Measurements from ENCODE around the gene PTPN4. TPM values are rescaled to one million over a fixed set of nuclear protein-coding genes. Genes with fewer than 3 reads are reported as not detected.
"Not testable (repeated sequence)": the region's sequence is repeated elsewhere in the genome, so short reads cannot be mapped to it uniquely, and the experiment has no call there.

PTPN4 gene
- polyA plus RNA-seq, 3 donors = 3.6 to 7.5 (median 7.2) TPM

DNA sequence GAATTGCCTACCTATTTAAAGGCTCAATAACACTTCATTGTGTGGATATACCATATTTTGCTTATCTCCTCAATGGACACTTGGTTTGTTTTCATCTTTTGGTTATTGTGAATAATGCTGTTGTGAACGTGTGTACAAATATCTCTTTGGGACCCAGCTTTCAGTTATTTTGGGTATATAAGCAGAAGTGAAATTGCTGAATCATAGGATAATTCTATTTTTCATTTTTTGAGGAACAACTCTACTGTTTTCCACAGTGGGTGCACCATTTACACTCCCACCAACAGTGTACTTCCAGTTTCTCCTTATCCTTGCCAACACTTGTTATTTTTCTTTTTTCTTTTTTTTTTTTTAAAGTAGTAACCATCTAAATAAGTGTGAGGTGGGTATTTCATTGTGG lies 29.0 kb downstream of the PTPN4 start:
- no peak overlapping the region for H3K27ac ChIP-seq (ENCODE audit: low read depth, low read length)
- WGBS, 3 donors = 81 to 95% (median 82%) methylated on average over 1 of the region's 1 CpG

DNA sequence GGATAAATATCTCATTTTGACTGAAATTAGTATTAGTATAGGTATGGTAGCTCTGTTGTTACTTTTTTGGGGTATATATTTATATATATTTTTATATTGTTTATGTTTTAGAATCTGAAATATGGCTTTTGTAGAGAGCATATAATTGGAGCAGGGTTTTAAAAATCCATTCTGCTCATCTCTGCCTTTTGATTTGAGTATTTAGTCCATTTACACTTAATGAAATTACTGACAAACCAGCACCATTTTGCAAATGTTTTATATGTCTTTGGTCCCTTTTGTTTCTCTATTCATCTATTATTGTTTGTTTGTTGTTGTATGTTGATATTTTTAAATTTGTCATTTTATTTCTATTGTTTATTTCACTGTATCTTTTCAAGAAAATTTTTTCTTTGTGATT lies 30.7 kb downstream of the PTPN4 start:
- no peak overlapping the region for H3K27ac ChIP-seq (ENCODE audit: low read depth, low read length)

GRCh38 chr2:119792907-119793312 lies 33.2 kb downstream of the PTPN4 start:
- WGBS, 3 donors = 82 to 95% (median 88%) methylated on average over 8 of the region's 8 CpGs
- no peak overlapping the region for H3K27ac ChIP-seq (ENCODE audit: low read depth, low read length)

DNA sequence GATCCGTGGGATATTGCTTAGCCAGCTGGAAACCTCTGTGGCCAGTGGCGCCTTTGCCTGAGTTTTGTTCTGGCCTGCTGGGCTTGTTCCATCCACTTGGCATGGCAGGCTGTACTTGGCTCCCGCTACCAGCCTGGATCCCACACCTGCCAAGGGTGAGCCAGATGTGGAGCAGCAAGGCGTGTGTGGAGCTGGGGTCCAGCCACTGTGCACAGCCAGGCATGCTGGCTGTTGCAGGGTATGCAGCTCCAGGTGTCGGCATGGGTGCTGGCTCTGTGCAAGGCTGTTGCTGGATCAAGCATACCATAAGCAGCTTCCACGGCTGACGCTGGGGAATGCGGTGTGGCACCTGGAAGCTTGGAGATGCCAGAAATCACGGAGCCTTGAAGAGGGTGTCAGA lies 34.5 kb downstream of the PTPN4 start:
- H3K27ac ChIP-seq (ENCODE audit: low read depth, low read length) = no peak overlapping the region
- 92 to 99% (median 93%) methylated on average over 9 of the region's 9 CpGs for WGBS, 3 donors

DNA sequence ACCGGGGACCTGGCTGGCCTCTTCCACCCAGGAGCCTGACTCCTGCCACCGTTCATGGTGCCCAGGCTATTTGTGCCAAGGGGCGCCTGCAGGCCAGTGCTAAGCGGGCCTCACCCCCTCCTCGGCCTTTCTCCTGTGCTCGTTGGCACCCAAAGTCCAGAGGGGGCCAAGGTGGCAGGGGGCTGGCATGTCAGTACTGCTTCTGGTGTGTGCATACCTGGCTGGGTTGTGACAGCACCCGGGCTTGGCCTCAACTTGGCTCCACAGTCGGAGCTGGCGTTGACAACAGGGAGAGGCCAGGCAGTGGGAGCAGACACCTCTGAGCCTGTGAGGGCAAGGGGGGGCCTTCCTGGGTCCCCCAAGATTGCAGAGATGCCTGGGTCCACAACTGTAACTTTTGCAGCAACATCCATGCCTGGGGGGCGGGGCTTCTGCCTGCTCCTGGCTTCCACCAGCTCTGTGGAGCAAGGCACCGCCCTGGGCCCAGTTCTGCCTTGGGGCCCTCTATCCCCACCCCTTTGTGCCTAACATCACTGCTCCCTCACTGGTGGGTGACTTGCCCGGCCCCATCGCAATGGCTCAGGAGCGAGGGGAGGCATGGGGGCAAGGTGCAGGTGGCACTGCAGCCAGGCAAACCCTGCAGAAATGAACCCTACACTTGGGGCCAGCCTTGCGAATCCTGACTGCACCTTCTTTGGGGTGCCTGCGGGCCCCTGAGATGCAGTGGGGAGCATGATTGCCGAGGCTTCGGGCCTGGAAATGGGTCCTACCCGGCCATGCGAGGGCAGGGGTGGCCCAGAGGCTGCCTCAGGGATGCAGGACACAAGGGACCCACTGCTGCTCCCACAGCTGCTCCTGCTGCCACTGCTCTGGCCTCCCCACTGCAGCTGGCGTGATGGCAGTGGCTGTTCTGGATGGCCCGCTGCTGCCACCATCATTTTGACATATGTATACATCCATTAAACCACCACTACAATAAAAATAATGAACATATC lies 35.9 kb downstream of the PTPN4 start:
- H3K27ac ChIP-seq (ENCODE audit: low read depth, low read length) = no peak overlapping the region

GRCh38 chr2:119800376-119800902 lies 40.7 kb downstream of the PTPN4 start:
- WGBS, 3 donors = 85 to 98% (median 93%) methylated on average over 1 of the region's 1 CpG
- H3K27ac ChIP-seq (ENCODE audit: low read depth, low read length) = no peak overlapping the region

More for the DNA sequence above, 35.9 kb downstream of the PTPN4 start:
- WGBS, 3 donors = 95 to 99% (median 97%) methylated on average over 20 to 22 of the region's 22 CpGs

DNA sequence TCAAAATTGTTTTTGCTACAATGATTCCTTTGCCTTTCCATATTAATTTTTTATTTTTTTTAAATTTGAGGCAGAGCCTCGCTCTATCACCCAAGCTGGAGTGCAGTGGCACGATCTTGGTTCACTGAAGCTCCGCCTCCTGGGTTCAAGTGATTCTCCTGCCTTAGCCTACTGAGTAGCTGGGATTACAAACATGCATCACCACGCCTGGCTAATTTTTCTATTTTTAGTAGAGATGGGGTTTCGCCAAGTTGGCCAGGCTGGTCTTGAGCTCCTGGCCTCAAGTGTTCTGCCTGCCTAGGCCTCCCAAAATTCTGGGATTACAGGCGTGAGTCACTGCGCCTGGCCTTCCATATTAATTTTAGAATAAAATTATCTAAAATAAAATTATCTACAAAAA lies 41.3 kb downstream of the PTPN4 start:
- H3K27ac ChIP-seq (ENCODE audit: low read depth, low read length) = no peak overlapping the region
- 96 to 97% (median 96%) methylated on average over 7 of the region's 7 CpGs for WGBS, 3 donors

DNA sequence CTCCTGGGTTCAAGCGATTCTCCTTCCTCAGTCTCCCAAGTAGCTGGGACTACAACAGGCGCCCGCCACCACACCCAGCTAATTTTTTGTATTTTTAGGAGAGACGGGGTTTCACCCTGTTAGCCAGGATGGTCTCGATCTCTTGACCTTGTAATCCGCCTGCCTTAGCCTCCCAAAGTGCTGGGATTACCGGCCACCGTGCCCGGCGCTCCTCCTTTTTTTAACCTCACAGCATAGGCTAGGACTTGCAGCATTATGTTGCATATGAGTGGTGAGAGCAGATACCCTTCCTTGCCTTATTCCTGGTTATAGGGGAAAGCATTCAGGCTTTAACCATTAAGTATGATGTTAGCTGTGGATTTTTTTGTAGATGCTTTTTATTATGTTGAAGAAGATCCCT lies 42.3 kb downstream of the PTPN4 start:
- WGBS, 3 donors = 90 to 92% (median 90%) methylated on average over 10 of the region's 10 CpGs

DNA sequence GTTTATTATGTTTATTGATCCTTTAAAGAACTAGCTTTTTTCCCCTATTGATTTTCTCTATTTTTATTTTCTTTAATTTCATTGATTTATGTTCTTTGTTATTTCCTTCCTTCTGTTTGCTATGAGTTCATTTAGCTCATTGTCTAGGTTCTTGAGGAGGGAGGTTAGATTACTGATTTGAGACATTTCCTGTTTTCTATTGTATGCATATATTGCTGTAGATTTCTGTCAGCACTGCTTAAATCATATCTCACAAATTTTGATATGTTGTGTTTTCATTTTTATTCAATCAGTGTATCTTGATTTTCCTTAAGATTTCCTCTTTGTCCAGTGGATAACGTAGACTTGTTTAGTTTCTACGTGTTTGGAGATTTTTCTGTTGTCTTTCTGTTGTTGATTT lies 43.4 kb downstream of the PTPN4 start:
- 89 to 94% (median 90%) methylated on average over 2 of the region's 2 CpGs for WGBS, 3 donors

More for the DNA sequence above, 42.3 kb downstream of the PTPN4 start:
- not testable (repeated sequence) for H3K27ac ChIP-seq (ENCODE audit: low read depth, low read length)

GRCh38 chr2:119804409-119804808 lies 44.7 kb downstream of the PTPN4 start:
- WGBS, 3 donors = 95 to 98% (median 96%) methylated on average over 6 of the region's 6 CpGs
- not testable (repeated sequence) for H3K27ac ChIP-seq (ENCODE audit: low read depth, low read length)

More for the DNA sequence above, 43.4 kb downstream of the PTPN4 start:
- no peak overlapping the region for H3K27ac ChIP-seq (ENCODE audit: low read depth, low read length)

GRCh38 chr2:119808516-119809147 lies 48.9 kb downstream of the PTPN4 start:
- 55 to 81% (median 69%) methylated on average over 3 of the region's 3 CpGs for WGBS, 3 donors
- H3K27ac ChIP-seq (ENCODE audit: low read depth, low read length) = no peak overlapping the region

DNA sequence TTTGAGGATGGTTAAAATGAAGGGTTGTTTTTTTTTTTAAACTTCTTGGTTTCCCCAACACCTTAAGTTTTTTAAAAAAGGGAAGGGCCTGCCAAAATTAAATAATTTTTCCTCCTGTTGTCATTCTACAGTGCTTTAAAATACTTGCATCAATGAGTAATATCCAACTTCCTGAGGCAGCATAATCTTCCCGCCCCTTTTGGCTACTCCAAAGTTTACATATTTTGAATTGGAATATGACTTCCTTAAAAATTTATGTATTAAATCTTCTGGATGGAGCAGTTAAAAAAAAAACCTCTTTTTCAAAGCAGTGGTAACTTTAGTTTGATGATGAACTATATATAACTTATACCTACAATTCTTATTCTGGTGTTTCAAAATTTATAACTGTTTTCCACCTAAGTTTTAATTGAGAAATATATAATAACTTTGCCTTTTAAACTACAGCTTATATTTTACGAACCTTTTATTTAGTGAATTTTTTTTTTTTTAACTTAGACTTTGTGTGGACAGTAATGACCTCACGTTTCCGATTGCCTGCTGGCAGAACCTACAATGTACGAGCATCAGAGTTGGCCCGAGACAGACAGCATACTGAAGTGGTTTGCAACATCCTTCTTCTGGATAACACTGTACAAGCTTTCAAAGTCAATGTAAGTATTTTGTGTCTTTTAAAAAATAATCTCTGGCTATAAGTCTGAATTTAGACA lies 49.8 kb downstream of the PTPN4 start:
- H3K27ac ChIP-seq (ENCODE audit: low read depth, low read length) = no peak overlapping the region
- 38 to 61% (median 39%) methylated on average over 6 of the region's 6 CpGs for WGBS, 3 donors

GRCh38 chr2:119810049-119810630 lies 50.4 kb downstream of the PTPN4 start:
- WGBS, 3 donors = 26 to 81% (median 74%) methylated on average over 2 of the region's 2 CpGs
- no peak overlapping the region for H3K27ac ChIP-seq (ENCODE audit: low read depth, low read length)

- H3K27ac ChIP-seq (ENCODE audit: low read depth, low read length) = no peak overlapping the region
Measured at GRCh38 chr2:119814216-119814615, 54.5 kb downstream of the PTPN4 start.

DNA sequence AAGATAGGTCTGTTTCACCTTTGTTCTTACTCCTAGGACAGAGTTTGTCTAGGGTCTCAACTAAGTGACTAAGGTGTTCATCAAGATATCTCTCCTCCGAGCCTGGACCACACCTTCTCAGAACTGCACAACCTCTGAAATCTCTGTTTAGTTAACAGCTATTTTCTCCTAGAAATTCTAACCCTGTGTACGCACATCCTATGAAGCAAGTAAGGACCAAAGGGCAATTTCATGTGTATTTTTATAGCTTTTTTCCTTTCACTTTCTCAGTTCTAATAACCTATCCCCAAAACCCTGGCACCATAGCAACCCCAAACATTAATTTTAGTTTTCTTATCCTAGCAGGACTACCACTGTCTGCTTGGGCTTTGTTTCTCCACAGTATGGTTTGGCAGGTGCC lies 59.1 kb downstream of the PTPN4 start:
- H3K27ac ChIP-seq (ENCODE audit: low read depth, low read length) = no peak overlapping the region
- WGBS, 3 donors = 92 to 99% (median 94%) methylated on average over 2 of the region's 2 CpGs

DNA sequence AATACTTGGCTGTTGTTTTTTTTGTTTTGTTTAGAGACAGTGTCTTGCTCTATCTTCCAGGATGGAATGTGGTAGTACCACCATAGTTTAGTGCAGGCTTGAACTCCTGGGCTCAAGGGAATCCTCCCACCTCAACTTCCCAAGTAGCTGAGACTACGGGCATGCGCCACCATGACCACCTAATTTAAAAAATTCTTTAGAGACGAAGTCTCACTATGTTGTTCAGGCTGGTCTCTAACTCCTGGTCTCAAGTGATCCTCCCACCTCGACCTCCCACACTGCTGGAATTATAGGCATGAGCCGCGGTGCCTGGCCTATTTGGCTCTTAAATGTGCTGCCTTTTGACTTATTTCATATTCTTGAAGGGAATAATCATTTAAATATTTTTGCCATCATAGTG lies 60.1 kb downstream of the PTPN4 start:
- no peak overlapping the region for H3K27ac ChIP-seq (ENCODE audit: low read depth, low read length)
- 86 to 97% (median 90%) methylated on average over 6 of the region's 6 CpGs for WGBS, 3 donors

DNA sequence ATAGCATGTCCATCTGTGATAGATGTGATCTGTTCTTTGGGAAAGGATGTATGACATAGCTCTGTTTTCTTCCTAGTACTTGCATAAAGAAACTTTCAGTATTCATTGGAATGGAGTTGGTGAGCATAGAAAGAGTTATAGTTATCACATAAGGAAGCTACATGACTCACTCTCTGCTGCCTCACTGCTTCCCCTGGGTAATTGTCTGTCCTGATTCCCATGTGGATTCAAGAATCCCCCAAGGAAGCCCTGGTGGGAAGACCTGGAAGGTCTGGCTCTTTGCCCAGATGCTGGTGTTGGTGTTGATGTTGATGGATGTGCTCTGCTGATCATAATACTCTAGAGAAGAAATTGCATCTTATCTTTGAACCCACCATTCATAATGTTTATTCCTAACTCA lies 60.6 kb downstream of the PTPN4 start:
- no peak overlapping the region for H3K27ac ChIP-seq (ENCODE audit: low read depth, low read length)

DNA sequence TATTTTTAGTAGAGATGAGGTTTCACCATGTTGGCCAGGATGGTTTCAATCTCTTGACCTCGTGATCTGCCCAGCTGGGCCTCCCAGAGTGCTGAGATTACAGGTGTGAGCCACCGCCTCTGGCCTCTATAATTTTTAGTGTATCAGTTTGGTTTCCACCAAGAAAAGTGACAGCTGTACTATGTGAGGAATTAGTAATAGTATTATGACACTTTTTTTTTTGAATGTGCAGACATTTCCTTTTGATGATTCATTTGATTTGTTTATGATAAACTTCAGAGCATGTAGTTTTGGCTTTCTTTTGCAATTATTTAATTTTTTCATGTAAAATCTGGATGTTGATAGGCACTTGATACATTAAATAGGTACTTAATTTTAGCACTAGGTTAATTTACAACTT lies 61.5 kb downstream of the PTPN4 start:
- no peak overlapping the region for H3K27ac ChIP-seq (ENCODE audit: low read depth, low read length)
- 83 to 94% (median 87%) methylated on average over 2 of the region's 2 CpGs for WGBS, 3 donors

Data from adipose tissue (tissue), 3 donors.